HG02884 (cell line): Measurements from ENCODE around the gene SCN4B.

Experiments
- ATAC-seq: cut with Tn5 transposase; IDR thresholded peaks from one replicate; pipeline ENCODE4 v1.9.1; 2021; ENCODE audit warnings: mild to moderate bottlenecking, moderate library complexity; ENCODE audit not compliant: unreplicated experiment

The SCN4B gene

GRCh38 chr11:118102721-118103261, 49.8 kb downstream of the SCN4B start:
- no peak for ATAC-seq

- no peak for ATAC-seq
Observed at GRCh38 chr11:118100691-118101232, 51.9 kb downstream of the SCN4B start.

- no peak for ATAC-seq
Observed at GRCh38 chr11:118099838-118100556, 52.6 kb downstream of the SCN4B start.

DNA sequence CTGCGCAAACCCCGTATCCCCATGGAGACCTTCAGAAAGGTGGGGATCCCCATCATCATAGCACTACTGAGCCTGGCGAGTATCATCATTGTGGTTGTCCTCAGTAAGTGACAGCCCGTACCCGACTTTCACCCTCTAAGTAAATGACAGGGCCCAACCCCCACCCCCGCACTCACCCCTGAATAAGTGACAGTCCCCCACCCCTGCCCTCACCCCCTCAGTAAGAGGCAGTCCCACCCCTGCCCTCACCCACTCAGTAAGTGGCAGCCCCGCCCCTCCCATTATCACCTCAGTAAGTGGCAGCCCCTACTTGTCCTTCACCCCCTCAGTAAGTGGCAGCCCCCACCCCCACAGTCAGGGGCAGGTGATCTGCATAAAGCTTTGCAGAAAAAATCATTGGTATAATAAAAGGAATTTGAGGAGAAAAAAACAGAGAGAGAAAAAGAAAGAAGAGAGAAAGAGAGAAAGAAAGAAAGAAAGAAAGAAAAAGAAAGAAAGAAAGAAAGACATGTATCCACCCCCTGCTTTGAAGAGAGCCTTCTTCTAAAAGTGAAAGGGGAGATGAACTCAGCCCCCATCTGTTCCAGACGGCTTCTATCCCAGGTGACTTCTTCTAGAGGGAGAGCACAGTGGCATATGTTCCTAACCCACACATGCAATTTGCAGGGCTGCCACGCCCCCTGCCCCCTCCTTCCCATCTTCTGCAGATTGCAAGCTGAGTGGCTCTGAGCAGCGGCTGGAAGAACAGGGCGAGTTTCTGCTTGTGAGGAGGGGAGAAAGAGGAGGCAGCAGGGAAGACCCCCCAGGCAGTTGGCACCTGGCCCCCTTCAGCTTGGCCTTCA, 53.4 kb downstream of the SCN4B start:
- no peak for ATAC-seq

GRCh38 chr11:118095967-118096367, 56.7 kb downstream of the SCN4B start:
- no peak for ATAC-seq

DNA sequence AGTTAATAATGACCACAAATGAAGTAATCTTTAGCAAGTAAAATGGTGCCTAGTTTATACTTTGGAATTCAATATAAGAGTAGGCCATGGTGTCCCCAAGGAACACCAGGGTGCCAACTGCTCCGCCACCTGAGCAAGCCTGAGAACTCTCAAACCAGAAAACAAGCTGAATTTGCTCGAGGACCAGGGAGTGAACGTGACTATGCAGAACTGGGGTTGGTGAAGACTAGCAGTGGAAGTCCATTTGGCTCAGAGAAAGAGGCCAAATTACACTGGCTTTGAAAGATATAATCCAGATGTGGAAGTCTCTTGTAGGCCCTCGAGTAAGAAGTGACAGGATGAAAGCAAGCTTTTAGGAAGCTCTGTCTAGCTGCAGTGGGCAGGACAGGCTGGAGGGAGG, 57.1 kb downstream of the SCN4B start:
- no peak for ATAC-seq

DNA sequence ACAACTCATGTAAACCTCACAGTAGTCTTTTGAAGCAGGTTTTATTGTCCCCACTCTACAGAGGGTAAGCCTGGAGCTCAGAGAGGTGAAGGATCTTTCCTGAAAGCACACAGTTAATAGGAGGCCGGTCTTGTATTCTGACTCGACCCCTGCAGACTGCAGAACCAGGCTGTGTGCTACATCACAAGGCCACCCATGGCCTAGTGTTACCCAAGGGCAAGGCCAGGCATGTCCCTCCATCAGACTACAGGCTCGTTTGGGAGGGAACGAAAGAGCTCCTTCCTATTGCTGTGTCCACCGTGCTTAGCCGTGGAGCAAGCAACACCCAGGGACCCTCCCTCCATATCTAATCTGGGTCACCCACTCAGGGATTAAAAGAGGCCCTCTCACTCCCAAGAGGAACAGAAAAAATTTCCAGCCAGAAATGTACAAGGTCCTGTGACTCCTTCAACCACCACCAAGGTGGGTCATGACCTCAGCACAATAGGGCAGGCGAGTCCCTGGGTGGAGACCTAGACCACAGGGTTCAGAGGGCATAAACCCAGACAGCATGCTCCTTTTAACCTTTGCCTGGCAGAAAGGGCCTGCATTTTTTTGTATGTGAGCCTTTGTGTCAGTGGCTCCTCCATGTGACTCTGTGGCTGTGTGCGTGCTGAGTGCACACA, 59.6 kb downstream of the SCN4B start:
- no peak for ATAC-seq

DNA sequence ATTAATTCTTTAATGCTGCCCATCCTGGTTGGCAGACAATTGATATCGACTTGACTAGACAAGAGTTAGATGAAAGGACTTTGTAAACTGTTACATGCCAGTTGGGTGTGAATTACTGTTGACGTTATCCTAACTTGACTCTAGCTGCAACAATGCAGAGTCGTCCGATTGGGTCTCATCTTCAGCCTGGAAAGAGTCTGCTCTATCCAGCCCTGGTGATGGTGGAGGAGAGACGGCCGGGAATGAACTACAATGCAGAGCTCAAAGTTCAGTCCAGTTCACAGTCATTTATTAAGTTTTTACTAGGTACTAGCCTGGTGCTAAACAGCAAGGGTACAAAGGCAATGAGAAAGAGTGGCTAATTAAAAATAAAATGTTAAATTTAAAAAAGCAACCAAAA, 60.9 kb downstream of the SCN4B start:
- ATAC-seq = no peak

DNA sequence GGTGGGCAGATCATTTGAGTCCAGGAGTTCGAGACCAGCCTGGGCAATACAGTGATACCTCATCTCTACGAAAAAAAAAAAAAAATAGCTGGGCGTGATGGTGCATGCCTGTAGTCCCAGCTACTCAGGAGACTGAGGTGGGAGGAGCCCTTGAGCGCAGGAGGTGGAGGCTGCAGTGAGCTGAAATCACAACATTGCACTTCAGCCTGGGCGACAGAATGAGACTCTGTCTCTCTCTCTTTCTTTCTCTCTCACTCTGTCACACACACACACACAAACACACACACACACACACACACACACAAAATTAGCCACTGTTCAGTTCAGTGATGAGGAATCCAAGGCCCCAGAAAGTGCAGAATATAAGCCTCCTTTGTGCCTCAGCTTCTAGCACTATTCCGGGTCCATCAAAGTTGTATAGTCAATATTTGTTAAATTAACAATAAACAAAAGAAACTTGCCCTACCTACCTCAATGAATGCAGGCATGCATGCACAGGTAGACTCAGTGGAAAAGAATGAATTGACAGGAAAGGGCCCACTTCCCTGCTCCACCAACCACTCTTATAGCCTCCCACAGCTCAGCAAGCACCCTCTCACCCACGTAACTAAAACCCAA, 62.0 kb downstream of the SCN4B start:
- no peak for ATAC-seq

DNA sequence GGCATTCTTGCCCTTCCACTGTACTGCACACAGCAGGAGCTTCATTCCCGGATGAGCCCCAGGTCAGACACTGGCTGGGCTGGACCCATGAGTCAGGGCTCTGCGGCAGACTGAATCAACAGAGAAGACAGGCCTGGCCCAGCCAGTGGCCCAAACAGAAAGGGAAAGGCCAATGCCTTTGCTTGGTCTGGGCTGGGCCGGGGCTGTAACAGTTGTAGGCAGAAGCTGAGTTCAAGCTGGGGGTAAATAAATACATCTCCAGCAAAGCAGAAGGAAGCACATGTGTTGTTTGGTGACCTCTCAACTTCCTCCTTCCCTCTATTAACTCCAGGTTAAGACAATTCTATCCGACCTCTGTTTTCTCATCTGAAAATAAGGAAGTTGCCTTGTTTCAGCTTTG, 64.1 kb downstream of the SCN4B start:
- ATAC-seq = no peak

GRCh38 chr11:118087931-118088330, 64.7 kb downstream of the SCN4B start:
- ATAC-seq = no peak

DNA sequence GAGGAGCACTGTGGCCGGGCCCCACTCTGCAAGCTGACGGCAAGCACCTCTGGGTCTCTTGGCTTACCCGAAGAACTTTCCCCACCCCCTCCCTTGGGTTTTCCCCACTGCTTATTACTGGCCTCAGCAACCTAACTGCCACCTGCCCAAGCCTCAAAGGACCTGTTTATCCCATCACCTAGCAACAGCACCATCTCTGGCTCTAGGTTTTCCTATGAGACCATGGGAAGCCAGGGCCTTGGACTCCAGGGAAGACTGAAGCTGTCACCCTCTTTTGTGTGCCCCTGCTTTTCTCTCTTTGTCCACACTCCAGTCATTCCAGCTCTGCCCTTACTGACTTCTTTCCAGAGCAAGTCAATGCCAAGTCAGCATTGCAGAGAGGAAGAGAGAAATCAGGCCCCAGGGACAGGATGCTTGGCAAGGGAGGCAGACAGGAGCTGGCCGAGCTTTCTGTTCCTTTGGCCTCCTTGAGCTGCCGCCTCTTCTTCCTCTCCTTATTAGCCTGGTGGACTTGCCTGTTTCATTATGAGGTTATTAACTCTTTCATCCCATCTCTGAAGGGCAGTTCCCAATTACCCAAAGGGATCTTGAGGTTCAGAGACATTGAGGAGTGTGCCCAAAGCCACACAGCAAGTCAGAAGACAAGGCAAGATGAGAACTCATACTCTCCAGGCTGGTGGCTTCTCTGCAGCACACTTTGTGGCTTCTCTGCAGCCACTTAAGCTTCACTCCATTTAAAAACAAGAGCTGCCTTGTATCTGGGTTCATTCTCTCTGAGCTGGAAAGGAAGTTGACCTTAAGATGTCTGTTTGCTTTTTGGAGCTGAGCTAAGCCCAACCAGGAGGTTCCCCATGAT, 65.5 kb downstream of the SCN4B start, which contains the start of gene SMIM35:
Gene SMIM35, minus strand, starts transcription at position 51 of the 856 bp plus-strand sequence. CDS start 206 bp downstream, outside the sequence.
- no peak for ATAC-seq

DNA sequence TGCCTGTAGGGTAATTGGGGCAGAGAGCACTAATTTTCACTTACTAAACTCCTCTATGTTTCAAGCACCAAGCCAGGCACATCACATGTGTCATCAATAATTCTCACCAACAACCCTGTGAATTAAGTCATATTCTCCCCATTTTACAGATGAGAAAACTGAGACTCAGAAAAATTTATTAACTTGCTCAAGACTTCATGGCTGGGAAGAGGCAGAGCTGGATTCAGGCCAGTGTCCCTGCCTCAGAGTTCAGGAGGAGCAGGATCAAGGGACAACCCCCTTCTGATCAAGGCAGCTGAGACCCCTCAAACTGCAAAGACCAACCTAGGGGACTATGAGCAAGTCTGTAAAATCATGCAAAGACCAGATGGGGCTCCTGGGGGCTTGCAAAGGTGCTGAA, 68.0 kb downstream of the SCN4B start:
- no peak for ATAC-seq

DNA sequence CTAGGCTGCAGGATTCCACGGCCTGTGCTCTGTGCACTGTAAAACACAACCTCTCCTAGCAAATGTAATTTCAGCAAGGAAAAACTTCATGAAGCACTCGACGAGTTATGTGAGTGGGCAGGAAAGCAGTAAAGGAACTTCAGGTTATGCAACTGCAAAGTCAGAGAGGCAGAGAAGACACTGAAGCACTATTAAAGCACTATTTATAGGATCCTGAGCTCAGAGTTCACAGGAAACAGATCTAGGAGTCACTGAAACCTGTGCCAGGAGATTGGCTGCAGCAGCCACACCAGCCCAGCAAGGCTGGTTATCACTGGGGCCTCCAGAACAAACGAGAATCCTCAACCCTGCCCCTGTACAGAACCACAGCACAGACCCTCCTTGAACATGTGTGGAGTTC, 68.4 kb downstream of the SCN4B start:
- ATAC-seq = no peak
